GM19468 (cell line): ENCODE measurements around the gene ZNF415.
"Not testable (repeated sequence)": the region's sequence is repeated elsewhere in the genome, so short reads cannot be mapped to it uniquely, and the experiment has no call there.

Experiments used
- ATAC-seq: cut with Tn5 transposase; IDR thresholded peaks from one replicate; pipeline ENCODE4 v1.9.1; 2021; ENCODE audit warnings: mild to moderate bottlenecking, moderate library complexity, moderate number of reproducible peaks; ENCODE audit not compliant: unreplicated experiment; ENCODE audit errors: extremely low read depth

The ZNF415 gene

DNA sequence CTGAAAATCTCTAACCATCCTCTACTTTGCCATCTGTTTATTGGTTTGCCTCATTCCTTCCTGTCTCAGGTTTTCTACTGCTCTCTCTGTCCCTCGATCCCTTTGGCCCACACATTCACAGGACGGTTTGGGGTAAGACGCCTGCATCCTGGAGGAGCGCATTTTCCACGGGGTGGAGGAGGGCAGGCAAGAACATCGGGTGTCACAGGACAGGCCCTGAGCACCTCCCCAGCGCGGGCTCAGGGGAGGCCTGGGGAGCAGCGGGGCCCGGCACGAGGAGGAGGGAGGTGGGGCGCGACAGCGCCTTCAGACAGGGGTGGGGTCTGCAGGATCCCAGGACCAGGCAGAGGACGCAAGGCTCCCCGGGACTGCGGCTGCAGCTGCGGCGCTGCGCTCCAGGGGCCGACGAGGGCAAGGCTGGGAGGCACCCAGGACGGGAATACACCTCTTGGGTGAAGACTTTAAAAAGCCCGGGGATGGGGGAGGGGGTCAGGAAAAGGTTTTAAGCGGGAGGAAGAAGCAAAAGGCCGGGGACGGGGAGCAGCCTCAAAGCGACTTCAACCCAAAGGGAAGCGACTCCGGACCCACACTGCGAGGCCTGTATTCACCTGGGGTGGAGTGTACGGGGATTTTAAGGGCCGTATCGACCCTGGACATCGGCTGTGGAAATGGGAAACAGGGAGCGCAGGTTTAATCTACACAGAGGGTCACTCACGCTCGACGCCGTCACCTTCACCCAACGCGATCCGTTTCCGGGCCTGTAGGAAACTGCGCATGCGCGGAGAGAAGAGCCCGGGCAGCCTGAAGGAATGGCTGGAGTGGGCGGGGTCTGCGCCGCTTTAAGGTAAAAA lies at the start of gene ZNF415:
ZNF415 (minus strand) TSS at position 770 of the 851 bp plus-strand sequence. CDS start 10,234 bp downstream, outside the sequence.
- no peak for ATAC-seq

DNA sequence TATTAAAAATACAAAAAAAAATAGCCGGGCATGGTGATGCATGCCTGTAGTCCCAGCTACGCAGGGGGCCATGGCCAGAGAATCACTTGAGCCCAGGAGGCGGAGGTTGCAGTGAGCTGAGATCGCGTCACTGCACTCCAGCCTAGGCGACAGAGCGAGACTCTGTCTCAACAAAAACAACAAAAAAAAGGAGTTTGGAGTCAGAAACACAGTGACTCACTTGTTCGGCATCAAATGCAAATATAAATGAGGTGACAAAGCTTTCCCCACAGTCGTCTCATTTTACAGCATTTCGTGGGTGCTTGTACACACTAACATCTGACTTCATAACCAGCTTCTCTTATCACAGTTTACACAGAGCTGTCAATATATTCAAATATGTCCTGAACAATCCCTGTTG lies 49.5 kb upstream of the ZNF415 start:
- no peak for ATAC-seq

DNA sequence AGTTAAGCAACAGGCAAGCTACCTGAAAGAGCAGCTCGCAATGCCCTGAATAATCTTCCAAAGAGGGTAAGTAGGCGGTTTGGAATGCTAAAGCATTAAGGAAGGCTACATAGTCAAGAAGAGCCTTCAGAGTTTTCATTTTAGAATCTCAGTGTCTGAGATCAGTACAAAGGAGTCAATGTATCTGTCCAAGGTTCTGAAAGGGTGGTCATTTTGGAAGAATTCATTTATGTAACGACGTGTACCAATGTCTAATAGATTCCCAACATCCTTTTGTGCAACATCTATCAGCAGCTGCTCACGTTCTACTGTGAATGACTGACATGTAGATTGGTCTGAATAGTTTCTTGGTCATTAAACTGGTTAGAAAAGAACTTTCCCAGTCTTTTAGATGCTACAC lies 45.3 kb upstream of the ZNF415 start:
- no peak for ATAC-seq

DNA sequence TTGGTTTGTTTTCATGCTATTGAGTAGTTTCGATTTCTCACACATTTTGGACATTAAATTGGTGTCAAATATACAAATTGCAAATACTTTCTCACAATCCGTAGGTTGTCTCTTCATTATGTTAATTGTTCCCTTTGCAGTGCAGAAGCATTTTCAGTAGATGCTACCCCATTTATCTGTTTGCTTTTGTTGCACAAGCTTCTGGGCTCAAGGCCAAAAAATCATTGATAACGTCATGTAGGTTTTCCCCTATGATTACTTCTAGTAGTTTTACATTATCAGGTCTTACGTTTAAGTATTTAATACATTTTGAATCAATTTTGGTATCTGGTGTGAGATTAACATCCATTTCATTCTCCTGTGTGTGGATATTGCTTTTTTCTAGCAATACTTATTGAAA lies 40.2 kb upstream of the ZNF415 start:
- no peak for ATAC-seq

DNA sequence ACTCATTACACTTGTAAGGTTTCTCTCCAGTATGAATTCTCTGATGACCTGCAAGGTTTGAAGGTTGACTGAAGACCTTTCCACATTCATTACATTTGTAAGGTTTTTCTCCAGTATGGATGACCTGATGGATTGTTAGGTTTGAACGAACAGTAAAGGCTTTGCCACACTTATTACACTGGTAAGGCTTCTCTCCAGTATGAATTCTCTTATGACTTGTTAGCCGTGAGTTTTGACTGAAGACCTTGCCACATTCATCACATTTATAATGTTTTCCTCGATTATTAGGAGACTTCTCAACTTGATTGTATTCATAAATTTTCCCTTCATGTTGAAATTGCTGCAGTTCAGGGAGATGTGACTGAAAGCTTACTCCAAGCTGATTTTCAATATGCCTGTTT lies 33.0 kb upstream of the ZNF415 start:
- no peak for ATAC-seq

DNA sequence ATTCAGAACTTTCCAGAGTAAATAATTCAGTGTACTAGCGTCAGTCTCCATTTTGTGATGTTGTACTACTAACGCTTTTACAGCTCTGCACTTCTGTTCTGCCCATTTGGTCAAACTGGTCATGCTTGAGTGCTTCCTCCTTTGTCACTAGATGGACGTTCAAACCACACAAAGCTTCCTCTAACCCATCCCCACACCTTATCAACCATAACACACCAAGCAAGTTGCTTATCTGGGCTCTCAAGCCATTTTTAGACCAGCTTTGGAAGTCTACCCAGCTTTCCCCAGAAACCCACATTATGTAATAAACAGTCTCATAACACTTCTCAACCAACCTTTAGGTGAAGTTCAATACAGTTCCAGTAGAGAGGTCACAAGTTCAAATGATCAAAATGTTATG lies 28.4 kb upstream of the ZNF415 start:
- ATAC-seq, result no peak

DNA sequence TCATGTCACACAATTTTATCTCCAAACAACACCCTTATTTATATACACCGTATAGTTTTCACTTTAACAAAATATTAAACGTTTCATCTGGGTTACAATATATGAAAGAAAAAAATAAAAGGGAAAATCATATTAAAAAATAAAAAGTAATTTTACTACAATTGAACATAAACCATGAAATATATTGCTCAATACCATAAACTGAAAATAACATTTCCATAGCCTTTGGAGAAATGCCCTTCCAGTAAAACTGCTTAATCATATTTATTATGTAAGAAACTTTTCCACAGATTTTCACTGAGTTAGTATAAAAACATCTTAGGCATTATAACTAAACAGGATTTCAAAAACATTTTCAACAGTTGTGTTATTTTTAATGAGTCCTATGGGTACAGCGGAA lies 27.6 kb upstream of the ZNF415 start:
- no peak for ATAC-seq

DNA sequence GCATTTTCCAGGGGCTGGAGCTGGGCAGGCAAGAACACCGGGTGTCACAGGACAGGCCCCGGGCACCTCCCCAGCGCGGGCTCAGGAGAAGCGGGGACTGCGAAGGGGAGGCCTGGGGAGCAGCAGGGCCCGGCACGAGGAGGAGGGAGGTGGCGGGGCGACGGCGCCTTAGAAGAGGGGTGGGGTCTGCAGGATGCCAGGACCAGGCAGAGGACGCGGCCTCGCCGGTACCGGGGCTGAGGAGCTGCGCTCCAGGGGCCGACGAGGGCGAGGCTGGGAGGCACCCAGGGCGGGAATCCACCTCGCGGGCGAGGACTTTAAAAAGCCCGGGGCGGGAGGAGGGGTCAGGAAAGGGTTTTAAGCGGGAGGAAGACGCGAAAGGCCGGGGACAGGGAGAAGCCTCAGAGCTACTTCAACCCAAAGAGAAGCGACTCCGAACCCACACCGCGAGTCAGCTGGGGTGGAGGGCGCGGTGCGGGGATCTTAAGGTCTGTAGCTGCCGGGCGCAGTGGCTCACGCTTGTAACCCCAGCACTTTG lies 25.5 kb upstream of the ZNF415 start:
- no peak for ATAC-seq

DNA sequence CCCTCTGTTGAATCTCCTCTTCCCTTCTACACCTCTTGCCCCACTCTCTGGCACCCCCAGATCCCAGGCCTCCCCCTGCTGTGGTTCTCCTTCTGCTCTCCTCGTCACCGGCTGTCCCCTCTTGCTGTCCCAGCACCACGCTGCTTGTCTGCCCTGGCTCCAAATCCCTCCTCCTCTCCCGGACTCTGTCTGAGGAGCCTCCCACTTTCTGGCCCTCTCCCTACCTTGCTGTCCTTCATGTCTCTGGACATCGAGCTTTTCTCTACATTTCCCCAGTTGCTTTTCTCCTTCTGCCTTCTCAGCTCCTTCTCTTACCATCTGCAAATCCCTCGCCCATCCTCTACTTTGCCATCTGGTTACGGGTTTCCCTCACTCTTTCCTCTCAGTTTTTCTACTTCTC lies 24.9 kb upstream of the ZNF415 start:
- ATAC-seq, result no peak

DNA sequence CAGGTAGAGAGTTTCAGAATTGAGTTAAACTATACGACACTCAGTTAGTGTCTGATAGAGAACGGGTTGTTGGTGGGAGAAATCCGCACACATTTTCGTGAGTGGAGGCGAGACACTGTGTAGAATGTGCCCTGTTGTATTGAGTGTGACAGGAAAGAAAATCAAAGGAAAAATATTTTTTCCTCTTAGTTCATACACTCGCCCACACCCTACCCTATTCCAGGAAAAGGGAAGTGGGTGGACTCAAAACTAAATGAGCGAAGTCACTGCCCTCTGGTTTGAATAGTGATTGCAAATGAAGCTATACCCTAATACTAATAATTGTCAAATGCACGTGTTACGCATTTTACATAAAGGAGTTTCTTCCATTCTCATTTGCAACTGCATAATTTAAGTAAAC lies 24.1 kb upstream of the ZNF415 start:
- ATAC-seq, result no peak

DNA sequence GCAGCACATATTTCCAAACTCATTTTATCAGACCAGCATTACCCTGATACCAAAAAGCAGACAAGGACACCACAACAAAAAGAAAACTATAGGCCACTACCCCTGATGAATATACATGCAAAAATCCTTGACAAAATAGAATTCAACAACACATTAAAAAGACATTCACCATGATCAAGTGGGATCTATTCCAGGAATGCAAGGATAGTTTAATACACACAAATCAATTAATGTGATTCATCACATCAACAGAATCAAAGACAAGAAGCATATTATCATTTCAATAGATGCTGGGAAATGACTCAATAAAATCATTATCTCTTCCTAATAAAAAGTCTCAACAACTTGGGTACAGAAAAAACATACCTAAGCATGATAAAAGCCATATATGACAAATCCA lies 14.9 kb upstream of the ZNF415 start:
- no peak for ATAC-seq

DNA sequence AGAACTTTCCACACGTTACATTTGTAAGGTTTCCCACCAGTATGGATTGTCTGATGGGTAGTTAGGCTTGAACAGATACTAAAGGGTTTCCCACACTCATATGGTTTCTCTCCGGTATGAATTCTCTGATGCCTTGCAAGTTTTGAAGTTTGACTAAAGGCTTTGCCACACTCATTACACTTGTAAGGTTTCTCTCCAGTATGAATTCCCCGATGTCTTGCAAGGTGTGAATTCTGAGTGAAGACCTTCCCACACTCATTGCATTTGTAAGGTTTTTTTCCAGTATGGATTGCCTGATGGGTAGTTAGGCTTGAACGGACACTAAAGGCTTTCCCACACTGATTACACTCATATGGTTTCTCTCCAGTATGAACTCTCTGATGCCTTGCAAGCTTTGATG lies 7.6 kb upstream of the ZNF415 start:
- no peak for ATAC-seq

DNA sequence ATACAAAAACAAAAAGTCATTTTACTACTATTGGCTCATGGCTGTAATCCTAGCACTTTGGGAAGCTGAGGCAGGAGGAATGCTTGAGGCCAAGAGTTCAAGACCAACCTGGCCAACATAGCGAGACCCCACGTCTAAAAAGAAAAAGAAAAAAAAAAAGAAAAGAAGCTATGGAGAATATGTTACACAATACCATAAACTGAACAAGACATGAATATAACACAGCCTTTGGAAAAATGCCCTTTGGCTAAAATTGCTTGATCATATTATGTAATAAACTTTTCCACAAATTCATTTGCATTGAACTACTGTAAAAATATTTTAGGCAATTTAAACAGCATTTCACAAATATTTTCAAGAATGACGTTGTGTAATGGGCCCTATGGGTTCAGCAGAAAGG lies 3.7 kb upstream of the ZNF415 start:
- no peak for ATAC-seq

DNA sequence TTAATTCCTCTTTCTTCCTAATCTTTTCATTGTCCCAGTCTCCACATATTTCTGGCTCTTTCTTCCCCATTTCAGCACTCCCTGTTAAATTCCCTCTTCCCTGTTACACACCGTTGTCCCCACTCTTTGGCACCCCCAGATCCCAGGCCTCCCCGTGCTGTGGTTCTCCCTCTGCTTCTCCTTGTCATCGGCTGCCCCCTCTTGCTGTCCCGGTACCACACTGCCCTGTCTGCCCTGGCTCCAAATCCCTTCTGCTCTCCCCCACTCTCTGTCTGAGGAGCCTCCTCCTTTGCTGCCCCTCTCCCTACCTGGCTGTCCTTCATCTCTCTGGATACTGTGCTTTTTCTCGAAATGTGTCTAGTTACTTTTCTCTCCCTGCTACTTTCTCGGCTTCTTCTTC lies 983 bp downstream of the ZNF415 start:
- ATAC-seq, result no peak

DNA sequence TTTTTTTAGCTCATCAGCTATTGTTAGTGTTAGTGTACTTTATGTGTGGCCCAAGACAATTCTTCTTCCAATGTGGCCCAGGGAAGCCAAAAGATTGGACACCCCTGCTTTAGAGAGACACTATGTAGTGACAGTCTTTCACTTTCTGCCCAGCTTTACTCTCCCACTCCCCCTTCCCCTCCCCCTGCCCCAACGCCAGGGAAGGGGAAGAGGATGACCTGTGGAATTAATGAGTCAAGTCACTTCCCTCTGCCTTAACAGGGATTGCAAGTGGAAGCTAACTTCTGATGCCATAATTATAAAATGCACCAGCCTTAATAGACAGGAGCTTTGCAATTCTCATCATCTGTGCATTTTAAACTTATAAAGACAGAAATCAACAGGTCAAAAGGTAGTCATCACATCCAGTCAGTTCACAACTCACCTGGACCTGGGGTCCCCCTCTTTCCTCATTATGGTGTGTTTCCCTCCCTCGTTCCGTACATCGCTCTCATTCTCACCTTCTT lies 1.6 kb downstream of the ZNF415 start:
- ATAC-seq, result no peak

DNA sequence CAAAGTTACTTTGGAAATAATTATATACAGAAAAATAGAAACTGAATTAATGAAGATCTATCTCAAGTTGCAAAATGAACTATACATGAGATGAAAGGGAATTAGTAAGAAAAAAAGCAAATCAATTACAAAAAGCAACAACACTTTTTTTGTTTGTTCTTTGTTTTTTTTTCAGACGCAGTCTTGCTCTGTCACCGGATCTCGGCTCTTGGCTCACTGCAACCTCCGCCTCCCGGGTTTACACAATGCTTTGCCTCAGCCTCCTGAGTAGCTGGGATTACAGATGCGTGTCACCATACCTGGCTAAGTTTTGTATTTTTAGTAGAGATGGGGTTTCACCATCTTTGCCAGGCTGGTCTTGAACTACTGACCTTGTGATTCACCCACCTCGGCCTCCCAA lies 2.2 kb downstream of the ZNF415 start:
- ATAC-seq, result no peak

DNA sequence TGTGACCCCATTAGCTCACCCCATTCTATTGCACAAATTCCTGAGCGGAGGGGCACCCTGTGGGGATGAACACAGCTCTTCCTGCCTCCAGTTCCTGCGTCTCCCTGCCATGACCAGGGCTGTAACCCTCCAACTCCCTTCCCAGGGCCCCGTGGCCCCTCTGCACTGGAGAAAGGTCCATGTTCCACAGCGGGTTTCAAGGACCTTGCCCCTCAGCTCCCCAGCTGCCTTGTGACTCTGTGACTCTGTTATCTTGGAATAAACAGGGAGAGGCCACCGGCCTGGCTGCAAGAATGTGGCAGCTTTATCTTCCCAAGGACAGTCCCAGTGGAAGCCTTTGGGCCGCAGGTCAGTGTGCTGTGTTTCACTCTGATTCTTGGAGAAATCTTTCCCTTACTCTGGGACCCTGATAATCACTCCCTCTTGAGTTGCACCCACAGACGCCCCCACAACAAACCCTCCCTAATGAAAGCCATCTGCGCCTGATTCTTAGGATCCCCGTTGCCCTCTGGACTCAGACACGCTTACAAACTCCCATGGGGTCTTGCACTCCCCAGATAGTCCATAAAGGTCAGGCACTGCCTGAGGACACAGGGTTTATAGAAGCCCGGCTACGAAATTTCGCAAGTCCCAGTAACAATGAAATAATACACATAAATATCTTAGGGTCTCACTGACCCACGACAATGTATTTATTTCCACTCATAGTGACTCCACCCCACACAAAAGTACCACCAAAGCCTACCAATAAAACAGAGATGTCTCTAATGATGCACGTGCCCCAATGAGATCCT lies 5.8 kb downstream of the ZNF415 start:
- not testable (repeated sequence) for ATAC-seq

DNA sequence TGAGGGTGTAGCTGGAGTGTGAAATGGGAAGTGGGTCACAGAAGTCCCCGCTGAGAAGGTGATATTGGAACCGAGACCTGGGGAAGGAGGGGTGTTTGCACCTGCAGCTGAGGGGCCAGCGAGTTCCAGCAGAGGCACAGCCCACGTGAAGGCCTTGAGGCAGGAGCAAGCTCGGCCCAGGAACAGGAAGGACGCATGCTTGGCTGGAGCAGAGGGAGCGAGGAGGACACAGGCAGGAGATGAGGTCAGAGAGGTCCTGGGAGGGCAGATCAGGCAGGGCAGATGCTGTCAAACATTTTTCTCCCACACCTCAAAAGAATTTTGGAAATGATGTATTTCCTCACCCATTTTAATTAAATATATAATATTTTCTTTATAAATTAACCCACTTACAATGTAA lies 9.3 kb downstream of the ZNF415 start:
- no peak for ATAC-seq

DNA sequence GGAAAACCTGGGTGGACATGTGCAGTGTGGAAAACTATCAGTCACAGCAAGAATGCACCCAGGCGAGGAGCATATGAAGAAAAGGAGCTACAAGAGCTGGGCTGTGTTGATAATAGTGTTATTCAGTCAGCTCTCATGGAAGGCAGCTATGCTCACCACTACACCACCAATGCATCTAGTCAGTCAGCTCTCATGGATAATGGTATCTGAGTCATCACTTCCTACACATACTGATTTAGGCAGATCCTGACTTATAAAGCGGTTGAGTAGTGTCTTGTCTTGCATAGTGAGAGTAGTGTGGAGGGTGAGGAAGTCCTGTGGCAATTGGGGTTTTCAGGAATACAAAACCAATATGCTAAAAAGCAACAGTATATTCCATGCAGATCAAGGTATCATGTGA lies 20.4 kb downstream of the ZNF415 start:
- ATAC-seq, result no peak

DNA sequence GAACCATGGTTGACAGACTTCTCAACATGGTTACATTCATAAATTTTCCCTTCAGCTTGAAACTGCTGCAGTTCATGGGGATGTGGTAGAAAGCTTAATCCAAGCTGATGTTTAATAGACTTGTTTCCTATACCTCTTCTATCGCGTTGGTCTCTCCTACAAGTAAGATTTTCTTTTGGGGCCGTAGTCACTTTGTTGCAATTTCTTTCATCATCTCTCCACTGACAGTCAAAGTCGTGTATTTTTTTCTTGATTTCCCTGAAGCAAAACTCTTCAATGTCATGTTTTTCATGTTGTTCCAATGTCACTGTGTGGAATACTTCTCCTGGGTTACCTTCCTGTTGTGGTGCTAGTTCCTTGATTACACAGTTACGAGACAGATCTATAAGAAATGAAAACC lies 23.2 kb downstream of the ZNF415 start:
- ATAC-seq, result no peak
